K562 (cell line): Measurements from ENCODE around the gene FCAMR. TPM values are rescaled to one million over a fixed set of nuclear protein-coding genes. Genes with fewer than 3 reads are reported as not detected.

ENCODE experiments used
- ARID1B ChIP-seq: fragments of 450-650 bp; IDR thresholded peaks from 2 replicates; pipeline ENCODE4 v1.6.1; 2016; ENCODE audit warnings: antibody characterized with exemption, mild to moderate bottlenecking, inconsistent platforms
- ATF7 ChIP-seq: fragments of 450-650 bp; IDR thresholded peaks from 2 replicates; pipeline ENCODE4 v1.7.1; 2014; ENCODE audit warnings: mild to moderate bottlenecking, moderate library complexity
- CBFB ChIP-seq: sonication (generic); formaldehyde crosslinking; IDR thresholded peaks from 2 replicates; pipeline ENCODE4 v1.4.0; 2020; ENCODE audit warnings: mild to moderate bottlenecking, missing genetic modification reagents
- CC2D1A ChIP-seq: fragments of 450-650 bp; IDR thresholded peaks from 2 replicates; pipeline ENCODE4 v1.6.1; 2017; ENCODE audit warnings: mild to moderate bottlenecking
- CREB1 ChIP-seq, 2 experiments: sonication (generic) in 1 of 2; formaldehyde crosslinking in 1 of 2; IDR thresholded peaks; 2 replicates each; pipeline versions ENCODE4 v1.6.1 to v1.8.0; 2012 to 2022; ENCODE audit warnings: inconsistent platforms in 1 of 2, mild to moderate bottlenecking in 1 of 2, missing genetic modification reagents in 1 of 2, moderate library complexity in 1 of 2
- CREB3L1 ChIP-seq: fragments of 450-650 bp; IDR thresholded peaks from 2 replicates; pipeline ENCODE4 v1.6.1; 2014; ENCODE audit warnings: low read depth, mild to moderate bottlenecking, moderate library complexity, borderline replicate concordance
- CTBP1 ChIP-seq: fragments of 450-650 bp; IDR thresholded peaks from 2 replicates; pipeline ENCODE4 v1.6.1; 2016; ENCODE audit warnings: borderline replicate concordance
- EGR1 ChIP-seq: fragments of 450-650 bp; conservative IDR thresholded peaks from 2 replicates; pipeline ENCODE4 v1.6.1; 2017; ENCODE audit warnings: mild to moderate bottlenecking
- FUS ChIP-seq: fragments of 200-400 bp; formaldehyde crosslinking; optimal IDR thresholded peaks from 2 replicates; pipeline ENCODE3; 2017; ENCODE audit warnings: low read depth, low read length
- HDAC2 ChIP-seq: fragments of 450-650 bp; IDR thresholded peaks from 2 replicates; pipeline ENCODE4 v1.6.1; 2016; ENCODE audit warnings: mild to moderate bottlenecking
- HMGN3 ChIP-seq: IDR thresholded peaks from 2 replicates; pipeline ENCODE4 v1.6.1; 2011; ENCODE audit warnings: borderline replicate concordance, low read depth, mild to moderate bottlenecking, mixed read lengths, low read length; ENCODE audit not compliant: insufficient read length; ENCODE audit errors: extremely low read depth
- KDM1A ChIP-seq, 2 experiments: fragments of 450-650 bp; IDR thresholded peaks; 2 replicates each; pipeline ENCODE4 v1.6.1; 2016; ENCODE audit warnings: mild to moderate bottlenecking in 2 of 2
- MEIS2 ChIP-seq: fragments of 450-650 bp; IDR thresholded peaks from 2 replicates; pipeline ENCODE4 v1.6.1; 2014; ENCODE audit warnings: mild to moderate bottlenecking; ENCODE audit not compliant: partially characterized antibody
- MTF1 ChIP-seq: fragments of 250-450 bp; sonication (Bioruptor Pico); IDR thresholded peaks from 2 replicates; pipeline ENCODE4 v1.9.0; 2021; ENCODE audit warnings: moderate library complexity, mild to moderate bottlenecking, inconsistent platforms, borderline replicate concordance
- NCOR1 ChIP-seq: fragments of 450-650 bp; IDR thresholded peaks from 2 replicates; pipeline ENCODE4 v1.6.1; 2016; ENCODE audit warnings: mild to moderate bottlenecking, moderate library complexity
- NFIC ChIP-seq: fragments of 450-650 bp; IDR thresholded peaks from 2 replicates; pipeline ENCODE4 v1.6.1; 2017; ENCODE audit warnings: mild to moderate bottlenecking, inconsistent platforms
- NFIX ChIP-seq: fragments of 250-450 bp; sonication (Bioruptor Pico); IDR thresholded peaks from 2 replicates; pipeline ENCODE4 v1.4.0; 2020; ENCODE audit warnings: low read depth, mild to moderate bottlenecking, moderate library complexity
- PHB ChIP-seq: fragments of 250-450 bp; sonication (Bioruptor Pico); IDR thresholded peaks from 2 replicates; pipeline ENCODE4 v1.5.0; 2021
- PHB2 ChIP-seq: fragments of 450-650 bp; IDR thresholded peaks from 2 replicates; pipeline ENCODE4 v1.6.1; 2017; ENCODE audit warnings: low read depth
- POLR2G ChIP-seq: fragments of 200-400 bp; formaldehyde crosslinking; IDR thresholded peaks from 2 replicates; pipeline ENCODE4 v1.6.1; 2017; ENCODE audit warnings: low read depth, mild to moderate bottlenecking, antibody characterized with exemption, low read length, moderate library complexity
- POLR3G ChIP-seq: IDR thresholded peaks from 2 replicates; pipeline ENCODE4 v1.6.1; 2011; ENCODE audit not compliant: insufficient read length, insufficient replicate concordance; ENCODE audit errors: extremely low read depth
- RFX7 ChIP-seq: fragments of 250-450 bp; sonication (Bioruptor Pico); IDR thresholded peaks from 2 replicates; pipeline ENCODE4 v1.5.1; 2021; ENCODE audit warnings: mild to moderate bottlenecking
- RNF2 ChIP-seq: sonication (generic); IDR thresholded peaks from 2 replicates; pipeline ENCODE4 v1.6.1; 2016
- SIRT6 ChIP-seq: IDR thresholded peaks from one replicate; pipeline ENCODE4 v1.6.1; 2012; ENCODE audit warnings: low read depth, mild to moderate bottlenecking, control low read depth, inconsistent platforms, low read length, moderate library complexity
- SMAD4 ChIP-seq: fragments of 250-450 bp; sonication (Bioruptor Pico); conservative IDR thresholded peaks from 2 replicates; pipeline ENCODE4 v1.8.0; 2021; ENCODE audit warnings: inconsistent platforms, mild to moderate bottlenecking, moderate library complexity
- STAT5A ChIP-seq: IDR thresholded peaks from 2 replicates; pipeline ENCODE4 v1.6.1; 2012; ENCODE audit warnings: low read length, inconsistent platforms, borderline replicate concordance
- TRIM24 ChIP-seq, 2 experiments: fragments of 450-650 bp; IDR thresholded peaks; 2 replicates each; pipeline ENCODE4 v1.6.1; 2016
- ZBTB17 ChIP-seq: fragments of 450-650 bp; formaldehyde crosslinking; IDR thresholded peaks from 2 replicates; pipeline ENCODE4 v1.4.0; 2020; ENCODE audit warnings: mild to moderate bottlenecking
- polyA plus RNA-seq, 8 experiments: library from polyadenylated mRNA; depleted of rRNA in 4 of 8; stranded (reverse) in 5 of 8; unstranded in 3 of 8; fragments of >200 nt; fragmentation: Nextera tagmentation in 2 of 8; fragmentation: Illumina TruSeq in 1 of 8; extraction: Ambion mirVana in 2 of 8; extraction: Trizol in 1 of 8; gene quantifications; 2 replicates each; pipeline versions ENCODE4 v1.2.1 to v1.2.3, GENCODE V29; 2011 to 2014; ENCODE audit warnings: inconsistent platforms in 1 of 8, missing spikeins in 1 of 8
- total RNA-seq, 7 experiments: library from RNA; depleted of rRNA in 6 of 7; stranded (reverse); fragments of >200 nt in 6 of 7; fragmentation: Illumina TruSeq in 2 of 7; extraction: Trizol in 2 of 7; gene quantifications; 2 replicates each; pipeline versions ENCODE4 v1.2.1 to v1.2.3, GENCODE V29; 2011 to 2021; ENCODE audit warnings: low replicate concordance in 1 of 7

Gene FCAMR
- total and polyA plus RNA-seq, 9 of the 15 experiments (the other 6 are each of a cell fraction or from before 2014, with no cell fraction given), result not detected

GRCh38 chr1:207017615-207018559, 47.6 kb upstream of the FCAMR start (continued):
- TF ChIP-seq CREB3L1 (peak; percentile 97), POLR3G (no peak), NFIC (peak; percentile 90), MTF1 (no peak), CTBP1 (peak; percentile 88), HMGN3 (peak; percentile 87), STAT5A (peak; percentile 93), ARID1B (peak; percentile 99), RFX7 (CRISPR knock-in tag) (no peak), KDM1A (IDR thresholded peaks at IDR 0.05) (peak; percentile 97 to 98), NCOR1 (peak; percentile 97), FUS (no peak), HDAC2 (peak; percentile 94), TRIM24 (IDR thresholded peaks at IDR 0.05) (peak; percentile 93 to 95), CBFB (no peak), RNF2 (no peak; the same call in 1 of the 2 replicates), CREB1 (IDR thresholded peaks at IDR 0.05) (peak; percentile 84), CREB1 (CRISPR knock-in tag; IDR thresholded peaks at IDR 0.05) (peak; percentile 44; the same call in 1 of the 2 replicates), PHB2 (peak; percentile 90), MEIS2 (peak; percentile 93), POLR2G (no peak), ATF7 (peak; percentile 75), PHB (CRISPR knock-in tag) (no peak), EGR1 (0 out of 2 replicates have a peak, but pooled peaks have one; percentile 5), SIRT6 (no peak), ZBTB17 (no peak), CC2D1A (peak; percentile 89; the same call in 1 of the 2 replicates), SMAD4 (CRISPR knock-in tag) (peak; percentile 46; the same call in 1 of the 2 replicates), NFIX (CRISPR knock-in tag) (no peak)
